SH-SY5Y (cell line): ENCODE measurements around the gene ABCC9.

ENCODE experiments used
- GATA2 ChIP-seq: IDR thresholded peaks from 2 replicates; pipeline ENCODE4 v1.6.1; 2011; ENCODE audit warnings: mild to moderate bottlenecking, low read depth, low read length
- GATA3 ChIP-seq: IDR thresholded peaks from 2 replicates; pipeline ENCODE4 v1.6.1; 2011; ENCODE audit warnings: low read depth, mild to moderate bottlenecking, low read length, moderate library complexity

GRCh38 chr12:21945002-21945401 lies 3.8 kb upstream of the ABCC9 start:
- TF ChIP-seq GATA3 (no peak), GATA2 (no peak)
